Fibroblast of skin of left biceps (primary cell): ENCODE data around the gene FOXO6.
A peak's percentile ranks its signal among the peaks of the same experiment; 100 is the strongest.

ENCODE experiments used
- DNase-seq, 2 experiments: peaks; one replicate each; pipeline ENCODE4 v3.0.0-alpha.2; 2013; ENCODE audit warnings: low read depth in 2 of 2

The FOXO6 gene

DNA sequence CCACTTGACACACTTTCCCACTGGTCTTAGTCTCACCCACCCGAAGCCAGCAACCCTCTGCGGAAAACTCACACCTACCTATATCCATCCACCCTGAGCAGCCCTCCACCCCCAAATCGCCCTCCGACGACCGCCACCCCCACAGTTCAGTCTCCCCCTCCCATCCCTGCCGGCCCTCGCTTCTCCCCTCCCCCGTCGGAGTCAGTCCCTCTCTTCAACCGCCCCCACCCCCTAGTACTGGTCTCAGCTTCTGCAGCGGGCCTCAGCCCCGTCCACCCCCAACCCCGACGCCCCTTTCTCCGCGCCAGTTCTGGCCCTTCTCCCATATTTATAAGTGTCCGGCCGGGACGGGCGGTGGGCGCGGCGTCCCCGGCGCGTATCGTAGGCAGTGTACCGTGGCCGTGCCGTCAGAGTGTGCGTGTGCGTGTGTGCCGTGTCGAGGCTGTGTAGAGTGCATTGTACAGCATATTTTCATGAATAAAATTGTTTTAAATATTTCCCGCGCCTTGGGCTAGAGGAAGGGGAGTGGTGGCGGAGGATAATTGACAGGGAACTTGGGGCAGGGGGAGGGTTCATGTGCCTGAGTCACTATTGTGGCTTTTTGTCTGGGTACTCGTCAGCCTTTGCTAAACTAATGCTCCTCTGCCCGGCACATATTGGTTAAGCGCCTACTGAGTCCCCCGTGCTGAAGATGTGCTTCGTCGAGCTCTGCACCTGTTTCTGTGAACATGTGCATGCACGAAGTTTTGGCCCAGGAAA lies 22.0 kb downstream of the FOXO6 start:
- no peak for DNase-seq

DNA sequence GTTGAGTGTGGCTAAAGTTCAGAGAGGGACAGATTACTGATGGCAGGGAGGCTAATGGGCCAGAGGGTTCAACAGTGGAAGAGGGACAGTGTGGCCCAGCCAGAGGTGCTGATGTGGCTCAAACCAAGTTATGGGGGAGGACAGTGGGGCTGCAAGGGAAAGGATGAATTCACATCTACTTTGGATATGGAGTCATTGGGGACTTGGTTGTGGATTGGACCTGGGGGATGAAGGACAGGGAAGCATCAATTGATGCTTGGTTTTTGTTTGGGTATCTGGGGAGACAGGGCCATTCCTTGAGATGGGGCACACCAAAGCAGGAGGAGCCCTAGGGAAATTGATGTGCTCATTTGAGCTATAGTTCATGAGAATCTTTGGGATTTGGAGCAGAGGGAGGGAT lies 23.3 kb downstream of the FOXO6 start:
- DNase-seq, result no peak

DNA sequence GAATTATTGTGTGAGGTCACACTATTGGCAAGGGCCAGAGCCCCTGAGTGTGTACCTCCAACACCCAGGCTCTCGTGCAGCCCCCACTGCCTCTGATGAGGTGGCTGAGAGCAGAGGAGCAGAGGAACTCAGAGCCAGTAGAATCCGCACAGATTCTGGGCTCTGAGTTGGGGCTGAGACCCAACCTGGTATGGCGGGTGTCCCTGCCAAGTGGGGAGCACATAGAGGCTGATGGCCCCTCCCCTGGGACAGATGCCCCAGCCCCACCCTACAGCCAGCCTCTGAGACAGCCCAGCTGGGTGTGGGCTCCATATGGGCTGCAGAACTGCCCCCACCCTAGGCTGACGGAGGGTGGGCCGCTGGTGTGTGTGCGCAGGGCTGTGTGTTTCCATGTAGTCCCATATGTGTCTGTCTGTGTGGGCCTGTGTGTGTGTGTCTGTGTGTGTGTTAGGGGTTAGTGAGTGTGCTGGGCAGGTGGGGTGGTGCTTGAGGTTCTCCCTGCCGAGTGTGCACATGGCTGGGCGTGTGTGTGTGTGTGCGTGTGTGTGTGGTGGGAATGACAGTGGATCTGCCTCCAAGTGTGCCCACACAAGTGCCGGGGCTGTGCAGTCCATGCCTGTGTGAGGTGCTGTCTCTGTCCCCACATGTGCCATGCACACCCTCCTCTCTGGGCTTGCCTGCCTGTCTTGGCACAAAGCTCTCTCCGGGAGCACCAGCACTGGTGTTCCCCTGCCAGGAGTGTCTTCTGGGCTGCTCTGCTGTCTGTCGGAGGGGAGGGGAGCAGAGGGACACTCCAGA lies 24.4 kb downstream of the FOXO6 start:
- no peak for DNase-seq

DNA sequence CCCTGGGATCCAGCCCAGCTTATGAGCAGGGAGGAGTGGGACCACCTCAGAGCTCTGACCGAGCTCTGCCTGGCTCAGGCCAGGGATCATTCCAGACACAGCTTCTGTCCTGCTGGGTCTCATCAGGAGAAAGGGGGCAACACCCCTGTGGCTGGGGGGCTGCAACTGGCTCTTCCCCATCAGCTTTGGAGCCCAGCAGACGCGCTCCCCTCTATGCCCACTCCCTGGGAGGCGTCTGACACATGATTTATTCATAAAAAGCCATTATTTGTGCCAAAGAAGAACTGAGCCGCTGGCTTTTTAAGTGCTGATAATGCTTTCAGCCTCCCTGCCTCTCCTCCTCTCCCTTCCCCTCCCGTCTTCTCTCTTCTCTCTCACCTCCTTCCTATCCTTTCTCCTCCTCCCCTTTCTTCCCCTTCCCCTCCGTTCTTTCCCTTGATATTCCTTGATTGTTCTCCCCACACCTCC lies 25.0 kb downstream of the FOXO6 start:
- no peak for DNase-seq

DNA sequence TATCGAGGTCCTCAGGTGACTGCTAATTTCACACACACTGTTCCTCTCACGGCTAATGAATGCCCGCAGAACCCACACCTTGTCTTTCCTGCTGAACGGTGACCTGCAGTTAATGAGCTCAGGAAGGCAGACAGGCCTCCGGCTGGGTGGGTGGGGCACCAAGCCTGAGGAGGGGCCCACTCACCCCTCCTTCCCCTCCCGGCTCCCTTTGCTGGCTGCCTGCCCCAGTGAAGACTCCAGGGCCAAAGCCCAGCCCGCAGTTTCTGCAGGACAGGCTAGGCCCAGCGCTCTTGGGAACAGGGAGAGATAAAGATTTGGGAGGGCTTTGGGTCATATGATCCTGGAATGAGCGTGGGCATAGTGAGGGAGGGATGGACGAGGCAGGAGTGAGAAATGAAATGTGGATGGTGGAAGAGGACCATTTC lies 26.4 kb downstream of the FOXO6 start:
- DNase-seq, result peak; percentile 23 to 29

DNA sequence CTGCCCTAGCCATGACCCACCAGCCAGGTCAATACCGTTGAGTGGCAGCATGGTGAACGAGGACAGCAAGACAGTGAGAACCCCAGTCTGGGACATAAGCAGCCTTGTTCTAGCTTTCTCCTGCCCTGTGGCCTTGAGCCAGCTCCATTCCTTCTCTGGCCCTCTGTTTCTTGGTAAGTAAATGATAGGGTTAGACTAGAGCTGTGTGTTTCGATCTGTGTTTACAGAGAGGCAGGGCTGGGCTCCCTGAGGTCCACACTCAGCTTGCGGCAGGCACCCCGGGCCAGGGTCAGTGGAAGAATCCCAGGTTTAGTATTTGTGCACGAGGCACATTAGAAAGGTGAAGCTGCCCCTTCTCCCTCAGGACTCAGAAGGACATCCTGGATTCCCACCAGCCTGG lies 27.3 kb downstream of the FOXO6 start:
- no peak for DNase-seq

DNA sequence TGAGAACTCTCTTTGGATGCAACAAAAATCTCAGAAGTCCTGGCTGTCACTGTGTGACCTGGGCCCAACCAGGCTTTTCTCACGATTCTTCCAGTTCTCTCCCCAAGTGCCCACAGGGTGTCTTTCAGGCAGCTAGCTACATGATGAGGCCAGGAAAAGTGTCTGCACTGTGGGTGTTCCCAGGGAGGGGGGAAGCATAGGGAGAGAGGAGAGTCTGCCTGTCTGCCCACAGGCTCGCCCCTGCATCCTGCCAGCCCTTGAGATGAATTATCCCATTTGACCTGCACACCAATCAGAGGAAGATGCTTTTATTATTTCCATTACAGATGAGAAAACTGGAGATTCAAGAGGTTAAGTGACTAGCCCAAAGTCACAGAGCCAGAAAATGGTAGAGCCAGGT lies 27.8 kb downstream of the FOXO6 start:
- DNase-seq, result no peak

DNA sequence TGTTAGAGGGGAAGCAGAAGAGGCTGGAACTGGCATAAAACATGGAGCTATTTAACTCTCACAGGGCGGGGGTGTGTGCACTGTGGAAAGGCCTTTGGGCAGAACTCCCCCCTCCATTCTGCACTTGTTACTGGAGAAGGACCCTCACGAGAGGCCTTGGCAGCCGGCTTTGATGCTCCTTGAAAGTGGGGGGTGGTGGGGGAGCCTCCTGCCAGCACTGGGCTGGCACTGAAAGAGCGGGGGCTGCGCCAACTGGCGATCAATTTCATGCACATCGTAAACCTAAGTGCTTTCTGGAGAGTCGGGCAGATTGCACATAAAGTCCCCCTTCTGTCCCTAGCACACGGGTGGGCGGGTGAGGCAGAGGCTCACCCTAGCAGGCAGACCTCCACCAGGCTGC lies 28.9 kb downstream of the FOXO6 start:
- no peak for DNase-seq

DNA sequence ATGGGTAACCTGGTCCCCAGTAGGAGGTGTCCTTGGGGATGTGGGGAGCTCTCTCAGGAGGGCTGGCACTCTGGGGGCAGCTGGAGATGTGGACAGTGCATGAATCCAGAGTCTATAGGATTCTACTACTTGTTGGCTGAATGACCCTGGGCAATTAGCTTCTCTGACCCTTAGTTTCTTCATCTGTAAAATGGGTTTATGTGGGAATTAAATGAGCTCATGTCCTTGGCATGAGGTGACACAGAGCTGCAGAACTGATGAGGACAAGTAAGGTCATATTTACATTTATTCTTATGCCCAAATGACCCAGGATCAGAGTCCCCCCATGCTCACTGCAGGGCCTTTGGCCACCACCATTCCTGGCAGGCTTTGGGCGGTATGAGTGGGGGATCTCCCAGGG lies 29.3 kb downstream of the FOXO6 start:
- no peak for DNase-seq

DNA sequence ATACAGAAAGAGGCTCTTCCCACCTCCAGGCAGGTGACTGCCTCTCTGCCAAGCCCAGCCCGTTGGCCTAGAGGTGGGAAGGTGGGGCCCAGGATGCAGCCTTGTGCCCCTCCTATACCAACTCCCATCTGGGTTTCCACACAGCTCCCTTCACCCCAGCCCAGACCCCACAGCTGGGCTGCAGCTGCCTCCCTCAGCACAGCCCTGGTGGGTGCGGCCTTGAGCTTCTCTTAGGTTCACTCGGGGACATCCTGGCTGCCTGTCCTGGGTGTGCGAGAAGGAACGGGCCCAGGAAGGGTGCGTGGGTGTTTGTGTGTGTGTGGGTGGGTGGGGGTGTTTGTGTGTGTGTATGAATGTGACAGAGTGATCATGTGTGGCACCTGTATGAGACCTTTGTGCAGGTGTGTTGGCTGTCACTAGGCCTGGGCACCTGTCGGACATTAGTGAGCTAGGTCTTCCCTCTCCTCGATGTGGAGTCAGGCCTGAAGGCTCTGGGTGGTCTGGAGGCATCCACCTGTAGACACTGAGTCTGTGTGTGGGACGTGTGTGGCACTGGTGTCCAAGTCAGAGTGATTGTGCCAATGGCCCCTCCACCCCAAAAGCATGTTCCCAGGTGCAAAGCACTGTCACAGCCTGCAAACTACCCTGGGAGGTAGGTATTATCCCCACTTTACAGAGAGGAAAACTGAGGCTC lies 30.7 kb downstream of the FOXO6 start:
- DNase-seq, result no peak

DNA sequence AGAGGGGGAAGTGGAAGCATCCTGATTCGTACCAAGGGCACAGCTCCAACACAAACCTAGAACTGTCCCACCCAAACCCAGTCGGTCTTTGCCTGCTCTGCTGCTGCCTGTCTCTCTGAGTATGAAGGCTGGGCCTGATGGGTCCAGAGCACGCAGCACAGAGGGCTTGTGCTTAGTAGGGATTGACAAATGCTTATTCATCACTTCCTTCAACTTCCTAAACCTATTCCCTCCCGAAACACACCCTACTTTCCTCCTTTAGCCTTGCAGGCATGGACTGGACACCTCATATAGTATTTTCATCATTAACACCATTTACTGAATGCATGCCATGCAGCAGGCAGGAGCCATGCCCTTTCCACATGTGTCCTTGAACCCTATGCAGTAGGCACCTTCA lies 31.3 kb downstream of the FOXO6 start:
- no peak for DNase-seq

DNA sequence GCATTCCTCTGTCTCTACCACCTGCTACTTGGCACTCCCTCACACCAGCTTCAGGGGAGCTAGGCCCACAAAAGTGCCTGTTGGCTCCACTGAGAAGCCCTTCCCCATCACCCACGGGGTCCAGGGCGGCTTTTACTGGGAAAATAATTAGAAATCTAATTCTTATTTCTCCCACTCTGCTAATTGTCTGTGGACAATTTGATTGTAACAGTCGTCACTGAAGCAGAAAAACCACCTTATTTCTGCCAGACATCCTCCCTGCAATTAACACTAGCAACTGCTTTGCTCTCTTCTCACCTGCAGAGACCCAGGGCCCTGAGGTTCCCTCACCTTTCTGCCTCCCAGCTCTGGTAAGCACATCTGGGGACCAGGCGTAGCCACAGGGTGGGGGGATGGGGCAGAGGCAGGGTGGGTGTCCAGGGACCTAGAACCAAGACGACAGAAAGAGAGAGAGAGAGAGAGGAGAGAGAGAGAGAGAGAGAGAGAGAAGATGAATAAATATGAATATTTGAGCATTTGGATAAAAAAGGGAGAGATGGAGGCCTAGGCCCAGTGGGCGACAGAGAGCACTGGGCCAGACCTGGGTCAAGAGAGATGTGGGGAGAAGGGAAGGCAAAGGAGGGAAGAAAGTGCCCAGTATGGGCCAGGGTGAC lies 32.6 kb downstream of the FOXO6 start:
- DNase-seq, result no peak

DNA sequence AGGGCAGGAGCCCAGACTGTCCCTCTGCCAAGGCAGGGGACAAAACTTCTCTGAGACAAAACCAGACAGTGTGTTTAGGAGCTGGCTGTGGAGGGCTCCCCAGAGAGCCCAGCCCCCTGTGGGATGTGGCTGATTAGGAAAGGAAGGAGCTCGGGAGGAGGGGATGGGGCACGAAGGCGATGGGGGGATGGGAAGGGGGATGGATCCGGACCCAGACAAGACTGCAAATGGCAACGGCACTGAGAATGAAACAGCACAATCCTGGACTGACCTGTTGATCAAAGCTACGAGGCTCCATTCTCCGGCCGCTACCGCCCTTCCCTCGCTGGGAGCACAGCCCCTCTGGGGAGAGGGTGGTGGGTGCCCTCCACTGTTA lies 33.1 kb downstream of the FOXO6 start:
- DNase-seq, result no peak

DNA sequence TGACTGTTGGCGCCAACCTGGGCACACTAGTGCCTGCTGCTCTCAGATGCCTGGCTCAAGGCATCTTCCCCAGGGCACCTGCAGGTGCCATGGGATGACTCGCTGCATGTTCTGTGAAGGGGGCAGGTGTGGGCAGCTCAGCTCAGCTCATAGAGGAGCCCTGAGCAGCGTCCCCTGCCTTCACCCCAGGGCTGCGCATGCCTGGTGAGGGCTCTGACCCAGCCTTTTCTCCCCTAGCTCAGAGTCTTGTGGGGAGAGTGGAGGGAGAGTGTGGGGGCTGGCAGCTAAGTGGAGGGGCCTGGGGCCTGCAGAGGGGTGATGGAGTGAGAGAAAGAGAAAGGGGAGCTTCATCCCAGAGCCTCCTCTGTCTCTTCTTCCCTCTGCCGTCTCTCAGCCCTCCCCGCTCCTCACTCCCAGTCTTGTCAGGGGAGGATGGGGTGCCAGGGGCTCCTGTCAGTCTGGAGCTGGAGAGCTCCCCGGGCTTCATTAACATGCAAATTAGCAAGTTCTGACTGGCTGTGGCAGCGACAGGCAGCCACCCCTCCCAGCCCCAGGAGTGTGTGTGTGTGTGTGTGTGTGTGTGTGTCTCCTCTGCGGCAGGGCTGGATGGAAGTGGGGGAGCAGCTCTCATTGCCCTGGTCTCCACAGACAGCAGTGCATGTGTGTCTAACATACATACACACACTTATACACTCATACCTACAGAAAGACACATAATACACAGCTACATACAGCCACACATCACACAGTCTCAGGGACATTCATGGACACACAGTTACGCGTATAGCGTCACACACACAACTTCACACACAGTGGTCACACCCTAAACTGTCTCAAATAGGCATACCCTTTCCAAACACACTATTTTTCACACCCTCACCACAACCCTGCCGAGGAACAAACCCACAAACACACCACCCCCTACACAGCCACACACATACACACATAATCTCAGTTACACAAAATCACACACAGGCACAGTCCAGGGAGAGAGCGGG lies 34.0 kb downstream of the FOXO6 start:
- DNase-seq, result no peak

DNA sequence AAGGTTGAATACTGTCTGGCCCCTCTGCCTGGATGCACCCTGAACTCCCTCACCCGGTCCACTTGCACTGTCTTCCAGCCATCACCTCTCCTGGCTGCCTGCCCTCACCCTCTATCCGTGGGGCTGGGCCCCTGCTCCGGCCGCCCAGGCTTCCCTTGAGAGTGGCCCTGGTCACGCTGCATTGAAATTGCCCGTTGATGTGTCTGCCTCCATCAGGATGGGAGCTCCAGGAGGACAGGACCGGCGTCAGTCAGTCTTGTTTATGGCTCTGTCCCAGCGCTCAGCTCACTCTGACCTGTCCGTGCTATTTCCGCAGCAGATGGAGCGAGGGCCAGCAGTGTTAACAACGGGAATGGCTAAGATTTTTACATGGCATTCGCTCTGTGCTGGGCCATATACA lies 34.9 kb downstream of the FOXO6 start:
- DNase-seq, result no peak

DNA sequence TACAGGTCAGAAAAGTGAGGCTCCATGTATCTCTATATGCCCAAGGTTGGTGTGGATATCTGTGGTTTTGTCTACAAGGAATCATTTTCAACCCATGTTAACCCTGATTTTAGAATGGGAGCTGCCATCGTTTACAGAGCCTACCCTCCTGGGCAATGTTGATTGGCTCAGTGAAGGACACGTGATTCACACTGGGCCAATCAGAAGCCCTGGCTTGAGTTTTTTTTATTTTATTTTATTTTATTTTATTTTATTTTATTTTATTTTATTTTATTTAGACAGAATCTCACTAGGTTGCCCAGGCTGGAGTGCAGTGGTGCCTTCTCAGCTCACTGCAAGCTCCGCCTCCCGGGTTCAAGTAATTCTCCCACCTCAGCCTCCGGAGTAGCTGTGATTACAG lies 35.8 kb downstream of the FOXO6 start:
- no peak for DNase-seq

DNA sequence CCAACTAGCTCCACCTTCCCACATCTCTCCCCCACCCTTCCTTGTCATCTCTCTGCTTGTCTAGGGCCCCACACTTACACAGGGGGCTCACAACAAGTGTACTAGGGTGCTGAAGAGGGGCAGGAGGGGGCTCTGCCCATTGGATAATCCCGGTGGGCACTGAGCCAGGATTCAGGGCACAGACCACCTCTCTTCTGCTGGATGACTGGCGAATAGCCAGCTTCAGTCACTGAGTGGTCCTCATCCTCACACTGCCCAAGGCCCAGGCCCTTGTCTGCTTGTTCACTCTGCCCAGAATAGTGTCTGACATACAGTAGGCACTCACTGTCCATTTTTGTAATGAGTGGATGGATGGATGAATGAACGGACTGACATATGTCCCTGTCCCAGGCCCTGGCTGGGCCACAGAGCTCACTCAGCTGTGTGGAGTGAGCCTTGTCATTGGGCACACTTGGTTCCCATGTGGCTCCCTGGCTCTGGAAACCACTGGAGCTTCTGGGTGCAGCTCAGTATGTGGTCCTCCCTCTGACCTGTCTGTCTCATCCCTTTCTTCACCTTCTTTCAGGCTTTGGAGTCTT lies 36.6 kb downstream of the FOXO6 start:
- no peak for DNase-seq

DNA sequence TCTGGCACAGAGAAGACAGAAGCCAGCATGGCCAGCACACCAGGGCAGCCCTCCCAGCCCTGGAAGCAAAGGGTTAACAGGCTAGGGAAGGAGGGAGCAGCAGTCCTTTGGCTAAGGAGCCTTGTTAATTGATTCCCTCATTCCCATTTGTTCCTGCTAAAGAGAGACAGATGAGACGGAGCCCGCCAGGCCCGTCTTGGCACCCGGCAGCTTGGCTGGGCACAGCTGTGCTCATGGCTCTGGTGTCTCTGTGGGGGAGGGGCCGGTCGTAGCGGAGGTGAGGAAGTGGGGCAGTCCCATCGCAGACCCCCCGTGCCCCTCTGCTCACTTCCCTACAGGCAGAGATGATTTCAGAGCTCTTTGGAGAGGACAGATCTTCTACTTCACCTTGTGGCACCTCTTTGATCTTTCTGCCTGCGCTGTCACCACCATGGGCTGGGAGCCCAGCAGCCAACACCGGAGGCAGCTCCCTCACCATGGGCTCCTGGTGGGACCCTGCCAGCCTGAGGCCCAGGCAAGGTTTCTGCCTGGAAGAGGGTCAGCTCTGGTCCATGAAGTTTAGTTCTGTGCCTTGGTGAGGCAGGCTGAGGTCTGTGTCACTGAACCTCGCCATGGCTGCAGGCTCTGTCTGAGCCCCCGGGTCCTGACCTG lies 38.0 kb downstream of the FOXO6 start:
- DNase-seq, result no peak

DNA sequence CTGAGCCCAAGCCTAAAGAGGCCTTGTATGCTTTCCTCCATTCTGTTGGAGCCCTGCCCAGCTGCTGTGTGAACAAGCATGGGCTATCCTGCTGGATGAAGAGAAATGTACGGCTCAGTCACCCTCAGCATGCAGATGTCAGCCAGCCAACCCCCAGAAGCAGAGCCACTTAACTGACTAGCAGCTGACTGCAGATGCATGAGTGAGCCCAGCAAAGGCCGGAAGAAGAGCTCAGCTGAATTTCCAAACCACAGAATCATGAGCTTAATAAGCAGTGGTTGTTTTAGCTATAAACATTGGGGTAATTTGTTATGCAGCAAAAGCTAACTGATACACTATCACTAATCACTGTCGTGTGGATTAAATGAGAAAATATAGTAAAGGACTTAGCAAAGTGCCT lies 39.0 kb downstream of the FOXO6 start:
- DNase-seq, result no peak

DNA sequence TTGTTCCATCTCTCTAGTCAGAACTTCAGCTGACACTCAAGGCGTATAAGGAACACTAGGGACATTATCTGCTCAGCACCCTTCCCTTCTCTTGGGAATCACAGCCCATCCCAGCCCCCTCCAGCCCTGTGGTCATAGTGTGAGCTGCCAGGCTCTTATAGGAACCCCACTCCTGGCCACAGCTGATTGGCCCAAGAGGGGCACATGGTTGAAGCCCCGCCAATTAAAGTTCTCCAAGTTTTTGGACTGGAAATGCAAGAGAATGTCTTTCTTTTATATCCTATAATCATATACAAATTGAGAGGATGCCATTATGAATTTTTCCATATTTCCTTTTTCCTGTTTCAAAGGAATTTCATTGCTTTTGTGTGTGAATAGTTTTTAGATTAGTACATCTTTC lies 40.7 kb downstream of the FOXO6 start:
- DNase-seq, result no peak
